Mesenteric fat pad (tissue), 1 donor: ENCODE measurements around the gene RASSF8. TPM values are rescaled to one million over a fixed set of nuclear protein-coding genes. Genes with fewer than 3 reads are reported as not detected.

Experiments
- DNase-seq: peaks from one replicate; pipeline ENCODE4 v3.0.0-alpha.2; 2020; ENCODE audit warnings: low spot score
- total RNA-seq: library from RNA; stranded (reverse); fragmentation: NEBNext Ultra II Directional; extraction: Animal tissue kit (Norgen Biotek cat#: 25700); gene quantifications from one replicate; pipeline ENCODE4 v1.2.1, GENCODE V29; 2021
- donor health status: DM: yes; HTN: yes; CAD: no.

RASSF8 gene
- total RNA-seq, 1 donor from 2014 or later: 47.0 TPM

DNA sequence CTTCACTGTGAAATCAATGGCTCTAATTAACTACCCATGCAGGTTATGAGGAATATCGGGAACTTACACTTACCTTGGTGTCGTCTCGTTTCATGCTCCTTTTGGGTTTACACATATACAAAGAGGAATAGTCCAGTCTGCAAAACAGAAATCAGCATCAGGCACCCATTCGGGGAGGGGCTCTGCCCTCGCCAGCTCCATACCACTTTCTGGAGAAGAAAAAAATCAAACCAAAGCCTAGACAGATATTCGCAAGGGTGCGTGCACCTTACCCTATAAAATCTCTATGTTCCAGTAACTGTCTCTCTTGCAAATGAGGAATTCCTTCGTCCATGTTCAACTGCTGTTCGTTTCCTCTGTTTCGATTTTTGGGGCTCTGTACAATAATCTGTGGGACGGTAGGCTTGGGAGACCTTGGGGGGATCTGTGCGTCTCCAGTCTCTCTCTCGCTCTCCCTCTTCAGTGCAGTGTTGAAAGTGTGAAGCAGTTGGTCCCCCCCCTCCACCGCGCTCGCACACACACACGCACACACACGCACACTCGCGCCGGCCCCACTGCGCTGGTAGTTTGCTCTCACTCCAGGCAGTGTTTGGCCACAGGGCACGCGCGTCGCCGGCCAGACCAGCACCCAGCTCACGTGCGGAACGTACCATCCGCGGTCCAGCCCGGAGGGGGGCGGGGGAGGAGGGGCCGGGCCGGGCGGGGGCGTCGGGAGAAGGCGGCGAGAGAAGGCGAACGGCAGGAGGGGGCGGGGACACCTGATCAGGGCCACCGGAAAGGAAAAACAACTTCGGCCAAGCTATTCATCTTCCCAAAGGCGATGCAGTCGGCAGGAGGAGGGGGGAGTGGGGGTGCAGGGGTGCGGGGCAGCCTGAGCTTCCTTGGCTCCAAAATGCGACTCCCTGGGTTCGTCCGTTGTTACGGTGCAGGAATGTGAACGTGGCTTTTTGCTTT lies 166.2 kb downstream of the RASSF8 start, which contains the start of gene BHLHE41:
BHLHE41 (minus strand) TSS at position 592 of the 954 bp plus-strand sequence; CDS start at position 334, 258 bp downstream.
- no peak for DNase-seq

DNA sequence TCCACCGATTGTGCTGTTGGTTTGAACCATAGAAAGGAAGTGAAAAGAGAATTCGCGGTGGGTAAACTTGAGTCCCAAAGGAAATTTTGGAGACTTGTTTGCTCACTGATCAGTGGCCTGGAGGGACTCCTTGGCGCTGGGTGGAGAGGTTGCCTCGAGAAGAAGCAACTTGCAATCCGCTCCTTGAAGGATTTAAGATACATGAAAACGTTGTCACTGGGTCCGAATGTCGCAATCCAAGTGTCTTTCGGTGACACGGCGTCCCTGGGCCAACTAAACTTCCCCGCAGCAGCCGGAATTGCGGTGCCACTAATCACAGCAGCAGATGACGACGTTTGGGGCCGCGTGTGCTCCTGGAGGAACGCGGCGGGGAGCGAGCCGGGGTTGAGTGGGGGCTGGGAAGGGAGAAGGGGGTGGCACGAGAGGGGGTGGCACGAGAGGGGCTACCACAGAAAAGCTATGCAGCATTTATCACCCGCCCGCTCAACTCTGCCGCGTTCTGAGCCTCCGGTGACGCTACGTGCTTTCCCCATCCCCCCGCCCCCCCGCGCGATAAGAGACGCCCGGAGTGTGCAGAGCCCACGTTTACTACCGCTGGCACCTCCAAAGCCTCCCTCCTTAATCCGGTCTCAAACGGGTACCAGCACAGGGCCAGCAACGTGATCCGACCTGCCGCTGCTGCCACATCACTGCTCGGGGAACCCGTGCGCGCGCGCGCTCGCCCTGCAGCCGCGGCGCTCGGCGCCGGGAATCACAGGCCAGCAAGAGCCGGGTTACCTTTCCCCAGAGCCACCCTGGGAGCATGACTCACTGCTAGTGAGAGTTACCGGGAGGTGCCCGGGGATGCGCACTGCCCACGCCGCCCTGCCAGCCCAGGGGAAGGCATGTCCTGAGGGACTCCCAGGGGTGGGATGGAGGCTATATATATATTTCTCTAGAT lies 167.2 kb downstream of the RASSF8 start:
- DNase-seq: peak; percentile 94

- DNase-seq: peak; percentile 96
Observed at GRCh38 chr12:26126340-26127284, 168.1 kb downstream of the RASSF8 start.

GRCh38 chr12:26127404-26127803 lies 168.9 kb downstream of the RASSF8 start:
- no peak for DNase-seq

DNA sequence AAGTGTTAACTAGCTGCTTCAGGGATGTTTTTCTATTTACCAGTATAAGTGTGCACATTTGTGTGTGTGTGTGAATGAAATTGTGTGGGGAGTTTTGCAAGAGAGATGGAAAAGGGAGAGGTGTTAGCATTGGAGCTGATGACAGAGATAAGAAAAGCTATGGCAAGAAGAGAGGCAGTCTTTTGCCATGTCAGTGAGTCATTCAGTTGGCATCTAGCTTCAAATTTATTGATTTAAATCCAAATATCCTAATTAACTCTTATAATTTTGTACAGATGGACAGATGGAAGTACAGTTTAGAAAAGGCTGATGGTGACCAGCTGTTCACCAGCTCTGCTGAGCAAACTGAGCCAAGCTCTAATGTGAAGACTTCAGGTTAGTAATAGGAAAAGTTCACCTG lies 169.7 kb downstream of the RASSF8 start:
- no peak for DNase-seq

Other genes starting within 250 kb of the RASSF8 start
- gene BHLHE41, start 166.4 kb downstream of the RASSF8 start, total RNA-seq: 21.0 TPM
- gene SSPN, start 236.9 kb downstream of the RASSF8 start, total RNA-seq: 21.1 TPM